Large intestine (tissue), 3 donors: ENCODE data around the gene CDKAL1. TPM values are rescaled to one million over a fixed set of nuclear protein-coding genes. Genes with fewer than 3 reads are reported as not detected.

Source experiments
- DNase-seq, 2 donors: peaks; one replicate each; pipeline versions ENCODE4 v3.0.0 to v3.0.0-alpha.2; 2013
- H3K27ac ChIP-seq: one replicate; pipeline ENCODE4 v1.5.1; 2013; ENCODE audit warnings: low read length
- H3K27me3 ChIP-seq: 2 replicates; pipeline ENCODE4 v1.6.1; 2013; ENCODE audit warnings: low read length; ENCODE audit not compliant: control insufficient read depth, insufficient read depth
- H3K36me3 ChIP-seq: 2 replicates; pipeline ENCODE4 v1.6.1; 2013; ENCODE audit warnings: low read length; ENCODE audit not compliant: control insufficient read depth, insufficient read depth
- H3K4me1 ChIP-seq: one replicate; pipeline ENCODE4 v1.6.1; 2013; ENCODE audit warnings: low read length; ENCODE audit not compliant: control insufficient read depth, insufficient read depth
- H3K4me3 ChIP-seq: one replicate; pipeline ENCODE4 v1.5.1; 2013; ENCODE audit warnings: low read length
- H3K9me3 ChIP-seq: one replicate; pipeline ENCODE4 v1.6.1; 2013; ENCODE audit warnings: mild to moderate bottlenecking, low read depth, low read length, moderate library complexity; ENCODE audit not compliant: control insufficient read depth
- WGBS: methylation state at CpG from one replicate; pipeline ENCODE4 v1.1.5; 2013; ENCODE audit warnings: low lambda C conversion rate; ENCODE audit not compliant: insufficient coverage; 5-methylcytosine and 5-hydroxymethylcytosine counted together
- polyA plus RNA-seq: library from polyadenylated mRNA; unstranded; fragments of 120-200 nt; gene quantifications from one replicate; pipeline ENCODE4 v1.2.1, GENCODE V29; 2013

CDKAL1 gene
- polyA plus RNA-seq, 1 donor, result 10.3 TPM

- 85% methylated on average over 3 of the region's 3 CpGs for WGBS
- Histone ChIP-seq H3K9me3 (no peaks in the 10 kb centered on the region), H3K27me3 (no peaks in the 10 kb centered on the region), H3K36me3 (no peaks in the 10 kb centered on the region), H3K4me3 (no peak overlapping the region), H3K4me1 (no peaks in the 10 kb centered on the region), H3K27ac (no peak overlapping the region)
- no peak for DNase-seq
Observed at GRCh38 chr6:20997770-20998147, 463.5 kb downstream of the CDKAL1 start.

- H3K9me3 ChIP-seq, result no peaks in the 10 kb centered on the region
- H3K36me3 ChIP-seq, result no peaks in the 10 kb centered on the region
- no peak overlapping the region for H3K4me3 ChIP-seq
- DNase-seq, result no peak
- no peak overlapping the region for H3K27ac ChIP-seq
- H3K4me1 ChIP-seq, result no peaks in the 10 kb centered on the region
- H3K27me3 ChIP-seq, result no peaks in the 10 kb centered on the region
- 97% methylated on average over 5 of the region's 6 CpGs for WGBS
Observed at GRCh38 chr6:20998748-20999448, 464.6 kb downstream of the CDKAL1 start.

GRCh38 chr6:21000331-21000801 lies 466.1 kb downstream of the CDKAL1 start:
- H3K27me3 ChIP-seq, result no peaks in the 10 kb centered on the region
- WGBS, result 100% methylated on average over 2 of the region's 2 CpGs
- no peak for DNase-seq
- no peak overlapping the region for H3K27ac ChIP-seq
- H3K9me3 ChIP-seq, result no peaks in the 10 kb centered on the region
- H3K36me3 ChIP-seq, result no peaks in the 10 kb centered on the region
- H3K4me1 ChIP-seq, result no peaks in the 10 kb centered on the region
- H3K4me3 ChIP-seq, result no peak overlapping the region

- H3K4me1 ChIP-seq, result no peaks in the 10 kb centered on the region
Observed at GRCh38 chr6:21001736-21002135, 467.5 kb downstream of the CDKAL1 start.

GRCh38 chr6:21003780-21004541 lies 469.7 kb downstream of the CDKAL1 start:
- Histone ChIP-seq H3K36me3 (no peaks in the 10 kb centered on the region), H3K9me3 (no peaks in the 10 kb centered on the region), H3K27me3 (no peaks in the 10 kb centered on the region), H3K4me1 (no peaks in the 10 kb centered on the region), H3K4me3 (no peak overlapping the region), H3K27ac (no peak overlapping the region)
- DNase-seq, result no peak
- 88% methylated on average over 2 of the region's 3 CpGs for WGBS

More at GRCh38 chr6:21001736-21002135, 467.5 kb downstream of the CDKAL1 start:
- no peaks in the 10 kb centered on the region for H3K27me3 ChIP-seq
- DNase-seq, result no peak
- no peak overlapping the region for H3K4me3 ChIP-seq
- H3K36me3 ChIP-seq, result no peaks in the 10 kb centered on the region
- H3K27ac ChIP-seq, result no peak overlapping the region
- WGBS, result 100% methylated on average over 1 of the region's 3 CpGs
- H3K9me3 ChIP-seq, result no peaks in the 10 kb centered on the region

GRCh38 chr6:21005816-21006570 lies 471.7 kb downstream of the CDKAL1 start:
- DNase-seq, result peak; percentile 68 to 81
- no peaks in the 10 kb centered on the region for H3K9me3 ChIP-seq
- H3K36me3 ChIP-seq, result no peaks in the 10 kb centered on the region
- WGBS, result 40% methylated on average over 1 of the region's 3 CpGs
- no peak overlapping the region for H3K27ac ChIP-seq
- H3K4me3 ChIP-seq, result no peak overlapping the region
- H3K4me1 ChIP-seq, result no peaks in the 10 kb centered on the region
- no peaks in the 10 kb centered on the region for H3K27me3 ChIP-seq

GRCh38 chr6:21019614-21020013 lies 485.4 kb downstream of the CDKAL1 start:
- Histone ChIP-seq H3K9me3 (no peaks in the 10 kb centered on the region), H3K4me3 (no peak overlapping the region), H3K36me3 (no peaks in the 10 kb centered on the region), H3K4me1 (no peaks in the 10 kb centered on the region), H3K27ac (no peak overlapping the region), H3K27me3 (no peaks in the 10 kb centered on the region)
- no peak for DNase-seq
- WGBS, result 100% methylated on average over 2 of the region's 2 CpGs

GRCh38 chr6:21022343-21023107 lies 488.3 kb downstream of the CDKAL1 start:
- Histone ChIP-seq H3K27ac (no peak overlapping the region), H3K9me3 (no peaks in the 10 kb centered on the region), H3K36me3 (no peaks in the 10 kb centered on the region), H3K27me3 (no peaks in the 10 kb centered on the region), H3K4me3 (no peak overlapping the region), H3K4me1 (no peaks in the 10 kb centered on the region)
- DNase-seq, result peak in 1 of 2 donors; percentile 40
- no CpG with 5 or more reads among the region's 7 CpGs for WGBS

- no peak overlapping the region for H3K27ac ChIP-seq
- peaks cover 2% of the 10 kb centered on the region for H3K36me3 ChIP-seq
- H3K4me3 ChIP-seq, result no peak overlapping the region
- DNase-seq, result no peak
- H3K4me1 ChIP-seq, result no peaks in the 10 kb centered on the region
- H3K9me3 ChIP-seq, result no peaks in the 10 kb centered on the region
- WGBS, result 100% methylated on average over 2 of the region's 3 CpGs
- no peaks in the 10 kb centered on the region for H3K27me3 ChIP-seq
Observed at GRCh38 chr6:21023210-21023609, 489.0 kb downstream of the CDKAL1 start.

GRCh38 chr6:21024616-21025015 lies 490.4 kb downstream of the CDKAL1 start:
- H3K27ac ChIP-seq, result no peak overlapping the region
- DNase-seq, result peak in 1 of 2 donors; percentile 15
- WGBS, result no CpG with 5 or more reads among the region's 1 CpG
- no peaks in the 10 kb centered on the region for H3K4me1 ChIP-seq
- H3K4me3 ChIP-seq, result no peak overlapping the region
- no peaks in the 10 kb centered on the region for H3K27me3 ChIP-seq
- H3K9me3 ChIP-seq, result no peaks in the 10 kb centered on the region
- peaks cover 2% of the 10 kb centered on the region for H3K36me3 ChIP-seq
